Erythroblast (primary cell): Measurements from ENCODE around the gene ZBTB46.

Experiments used
- GATA1 ChIP-seq: IDR thresholded peaks from 2 replicates; pipeline ENCODE4 v1.6.1; 2011; ENCODE audit warnings: low read depth, mild to moderate bottlenecking, control low read depth, low read length, moderate library complexity
- POLR2A ChIP-seq: IDR thresholded peaks from 2 replicates; pipeline ENCODE4 v1.6.1; 2011; ENCODE audit warnings: mild to moderate bottlenecking, low read length

DNA sequence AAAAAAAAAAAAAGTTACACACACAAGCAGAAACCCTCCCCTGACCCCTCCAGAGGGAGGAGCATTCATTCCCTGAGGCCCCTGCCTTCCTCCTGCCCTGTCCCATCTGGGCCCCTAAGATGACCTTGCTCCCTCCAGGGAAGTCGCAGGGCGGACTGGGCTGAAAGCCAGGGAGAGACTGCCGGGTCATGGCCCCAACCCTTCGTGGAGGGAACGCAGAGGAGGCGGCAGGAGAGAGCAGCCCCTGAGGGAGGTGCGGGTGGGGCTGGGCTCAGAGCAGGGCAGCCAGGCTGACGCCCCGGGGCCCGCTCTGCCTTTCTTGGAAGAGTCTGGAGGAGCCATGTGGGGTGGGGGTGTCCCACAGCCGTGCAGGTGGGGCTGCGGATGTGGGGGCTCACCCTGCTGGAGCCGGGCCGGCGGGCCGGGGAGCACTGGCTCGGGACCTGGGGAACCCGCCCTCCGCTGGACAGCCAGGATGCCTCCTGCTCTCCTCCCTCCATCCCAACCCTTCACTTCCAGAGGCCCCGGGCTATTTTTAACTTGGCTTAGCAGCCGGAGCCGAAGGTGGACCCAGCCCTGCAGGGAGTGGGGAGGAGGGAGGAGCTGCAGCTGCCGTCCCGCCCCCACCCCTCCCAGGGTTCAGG, 15.2 kb upstream of the ZBTB46 start:
- TF ChIP-seq POLR2A: no peak
- TF ChIP-seq GATA1: no peak
